GM15510 (cell line): Measurements from ENCODE around the gene CADM1.

Experiments used
- POLR2A ChIP-seq: IDR thresholded peaks from 3 replicates; pipeline ENCODE4 v1.6.1; 2011; ENCODE audit warnings: borderline replicate concordance; ENCODE audit not compliant: insufficient read length; ENCODE audit errors: extremely low read depth

The CADM1 gene

DNA sequence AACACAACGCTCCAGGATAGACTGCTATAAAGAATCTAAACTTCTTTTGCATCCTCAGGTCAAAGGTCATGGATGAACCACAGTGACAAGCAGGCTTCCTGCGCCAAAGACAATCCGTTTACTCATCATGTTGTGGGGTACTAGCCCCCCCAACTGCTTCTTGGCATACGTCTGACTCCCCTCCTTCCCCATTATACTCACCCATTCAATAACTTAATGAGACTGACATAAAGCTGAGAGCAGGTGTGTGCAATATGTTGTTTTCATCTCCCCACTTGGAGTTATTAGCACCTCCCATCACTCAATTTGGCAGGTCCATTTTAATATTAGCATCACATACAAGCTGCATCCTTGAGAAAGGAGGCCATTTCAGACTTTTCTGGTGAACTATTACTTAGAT is 157.1 kb downstream of the CADM1 start:
- TF ChIP-seq POLR2A: no peak

GRCh38 chr11:115345840-115346239 is 158.4 kb downstream of the CADM1 start:
- TF ChIP-seq POLR2A: no peak

GRCh38 chr11:115345361-115345760 is 158.9 kb downstream of the CADM1 start:
- TF ChIP-seq POLR2A: no peak

GRCh38 chr11:115344846-115345245 is 159.4 kb downstream of the CADM1 start:
- no peak for TF ChIP-seq POLR2A

DNA sequence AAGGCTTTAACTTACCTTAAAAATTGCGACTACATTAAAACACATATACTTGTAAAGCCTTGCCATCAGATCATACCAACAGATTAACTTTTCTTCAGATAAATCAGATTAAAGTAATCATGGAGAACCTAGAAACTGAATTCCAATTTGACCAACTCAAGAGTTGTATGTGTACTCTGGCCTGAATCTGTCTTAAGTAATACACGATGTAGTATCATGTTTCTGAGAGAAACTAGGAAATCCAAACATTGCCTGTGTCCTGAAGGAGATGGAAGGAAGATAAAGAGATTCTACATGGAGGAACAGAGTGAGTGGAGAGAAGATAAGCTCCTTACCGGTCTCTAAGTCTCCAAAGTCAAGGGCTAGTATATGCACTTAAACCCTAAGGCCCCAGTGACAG is 162.1 kb downstream of the CADM1 start:
- TF ChIP-seq POLR2A: no peak

- no peak for TF ChIP-seq POLR2A
These were observed 163.3 kb downstream of the CADM1 start for GRCh38 chr11:115340874-115341273.

DNA sequence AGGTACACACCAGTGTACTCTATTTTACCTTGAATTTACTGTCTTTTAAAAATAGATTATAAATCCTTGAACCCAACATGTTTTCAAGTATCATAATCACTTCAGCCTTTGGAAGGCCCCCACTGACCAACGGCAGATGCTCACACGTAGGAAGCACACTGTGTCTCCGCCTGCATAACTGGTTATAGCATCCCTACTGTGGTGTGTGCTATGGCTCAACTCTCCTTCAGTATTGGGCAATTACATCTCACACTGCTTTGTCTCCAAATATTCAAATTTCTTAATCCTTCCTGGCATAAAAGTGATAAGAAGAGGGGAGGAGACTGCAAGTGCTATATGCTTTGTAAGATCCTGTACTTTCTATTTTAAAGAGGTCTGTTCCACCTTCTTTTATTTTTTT is 165.7 kb downstream of the CADM1 start:
- no peak for TF ChIP-seq POLR2A

- no peak for TF ChIP-seq POLR2A
These were observed 169.1 kb downstream of the CADM1 start for GRCh38 chr11:115334932-115335788.

DNA sequence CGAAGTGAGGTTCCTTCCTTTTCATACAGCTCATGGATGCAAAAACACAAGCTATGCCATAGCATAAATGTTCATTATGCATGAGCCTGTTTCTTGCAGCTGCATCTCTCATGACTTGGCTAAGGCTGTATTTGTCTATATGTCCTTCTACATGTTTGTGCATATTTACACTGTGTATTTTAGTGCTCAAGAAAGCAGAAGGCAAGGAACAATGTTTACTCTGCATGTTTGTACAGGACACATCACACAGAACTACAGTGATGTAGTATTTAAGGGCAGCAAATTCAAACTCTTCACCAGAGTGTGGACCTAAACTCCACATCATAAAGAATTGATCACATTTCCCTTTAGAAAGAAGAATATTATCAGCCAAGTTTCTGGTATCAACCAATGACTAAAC is 170.3 kb downstream of the CADM1 start:
- TF ChIP-seq POLR2A: no peak

- no peak for TF ChIP-seq POLR2A
These were observed 171.1 kb downstream of the CADM1 start for GRCh38 chr11:115333121-115333520.

DNA sequence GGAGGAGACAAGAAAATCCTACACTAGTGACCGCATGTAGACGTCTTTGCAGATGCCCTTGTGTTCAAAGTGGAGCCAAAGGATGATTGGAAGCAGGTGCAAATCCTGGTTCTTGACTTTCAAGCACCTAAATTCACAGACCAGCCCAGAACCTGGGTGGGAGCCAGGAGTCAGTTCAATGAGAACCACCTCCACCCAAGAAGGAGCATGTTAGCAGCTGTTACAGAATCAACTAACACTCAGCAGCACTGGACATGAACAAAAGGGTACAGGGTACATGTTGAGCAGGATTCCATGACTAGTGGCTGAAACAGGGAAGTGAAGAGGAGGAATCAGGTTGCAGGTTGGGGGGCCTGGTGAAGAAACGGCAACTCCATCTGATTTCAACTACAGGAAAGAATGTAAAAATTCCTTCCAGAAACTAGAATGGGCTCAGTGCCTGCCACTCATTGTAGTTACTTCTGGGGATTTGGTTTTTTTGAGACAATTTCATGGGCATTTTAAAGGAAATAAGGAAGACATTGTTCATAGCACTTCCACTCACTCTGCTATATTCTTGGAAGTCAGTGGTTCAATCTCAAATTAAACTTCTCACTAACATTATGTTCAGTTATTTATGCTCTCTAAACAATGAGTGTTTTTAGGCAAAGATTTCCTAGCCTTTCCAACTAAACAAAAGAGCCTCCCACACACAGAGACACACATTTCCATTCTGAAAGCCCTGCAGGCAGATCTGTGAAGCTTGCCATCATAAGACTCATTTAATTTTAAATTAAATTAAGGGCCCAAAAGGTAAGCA is 173.3 kb downstream of the CADM1 start:
- no peak for TF ChIP-seq POLR2A

DNA sequence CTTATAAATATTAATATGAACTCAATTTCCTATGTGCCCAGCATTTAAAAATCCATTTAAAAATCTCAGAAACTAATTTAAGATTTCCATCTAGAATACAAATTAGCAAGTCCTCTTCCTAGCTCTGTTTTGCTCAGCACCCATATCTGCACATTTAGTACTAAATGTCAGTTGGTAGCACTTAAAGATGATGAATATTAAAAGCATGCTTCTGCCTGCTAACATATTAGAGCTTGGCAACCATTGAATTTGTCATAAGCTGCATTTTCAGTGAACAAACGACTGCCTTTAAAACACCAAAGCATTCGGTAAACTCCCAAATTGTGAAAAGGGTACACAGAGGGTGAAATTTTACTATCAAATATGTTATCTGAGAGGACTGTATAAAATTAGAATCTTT is 177.7 kb downstream of the CADM1 start:
- no peak for TF ChIP-seq POLR2A

DNA sequence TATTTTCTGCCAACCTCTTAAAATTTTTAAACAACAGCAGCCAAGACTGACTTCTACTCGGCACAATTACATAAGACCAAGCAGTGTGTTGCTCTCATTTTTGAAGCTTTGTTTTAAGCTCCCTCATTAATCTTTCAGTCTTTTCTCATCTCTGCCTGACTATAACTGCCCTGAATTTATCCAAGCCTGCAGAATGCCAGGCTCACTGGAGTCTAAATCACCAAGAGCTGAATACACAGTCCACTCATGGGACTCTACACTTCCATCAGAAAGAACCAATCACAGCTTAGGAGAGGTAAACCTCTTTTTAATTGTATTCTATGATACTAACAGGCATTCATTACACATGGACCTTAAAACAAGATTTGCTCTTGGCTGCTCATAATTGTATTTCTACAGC is 178.7 kb downstream of the CADM1 start:
- TF ChIP-seq POLR2A: no peak

DNA sequence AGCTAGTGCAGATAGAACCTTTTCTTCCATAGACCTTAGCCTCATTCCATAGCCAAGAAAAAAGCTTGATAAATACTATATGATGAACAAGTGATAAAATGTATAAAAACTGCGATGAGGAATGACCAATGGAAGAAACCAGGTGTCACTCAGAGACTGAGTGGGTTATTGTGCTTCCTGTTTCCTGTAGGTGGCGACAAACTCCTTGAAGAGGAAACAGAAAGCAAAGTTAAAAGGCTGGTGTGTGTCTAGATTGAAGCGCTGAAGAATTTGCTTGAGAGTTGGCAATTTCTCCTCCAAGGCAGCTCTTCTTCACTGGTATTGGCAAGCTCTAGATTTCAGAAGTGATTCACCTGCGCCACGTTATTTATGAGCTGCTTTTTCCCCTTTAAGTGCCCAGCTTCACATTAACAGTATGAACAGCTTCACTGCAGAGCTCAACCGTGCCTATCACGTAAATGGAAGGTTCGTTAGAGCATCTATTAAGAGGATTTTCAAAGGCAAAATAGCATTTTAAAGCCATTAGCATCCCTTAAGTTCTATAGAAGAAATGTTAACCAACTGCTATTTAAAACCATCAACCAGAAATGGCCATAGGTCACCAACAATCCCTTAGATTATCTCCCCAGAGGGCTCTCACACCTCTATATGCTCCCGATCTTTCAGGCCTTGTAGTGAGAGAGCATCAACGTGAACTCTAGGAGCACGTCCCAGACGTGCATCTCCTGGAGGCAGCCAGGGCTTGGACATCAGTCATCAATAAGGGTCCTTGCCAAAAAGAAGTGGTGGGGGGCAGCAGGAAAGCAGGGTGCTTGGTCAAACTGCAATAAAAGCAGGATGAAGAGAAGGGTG is 179.4 kb downstream of the CADM1 start:
- no peak for TF ChIP-seq POLR2A
